ENCODE data around the gene GFER. TPM values are rescaled to one million over a fixed set of nuclear protein-coding genes. Genes with fewer than 3 reads are reported as not detected.
A peak's percentile ranks its signal among the peaks of the same experiment; 100 is the strongest.

GFER gene
- total and polyA plus RNA-seq, 2 experiments from 2014 or later: 16.4 to 31.0 TPM

- Histone ChIP-seq H3K4me3 (no peak overlapping the region), H3K27me3 (replicated peaks; ENCODE audit: insufficient read depth) (no peaks in the 10 kb centered on the region; the same call in 1 of the 2 replicates), H3K27ac (no peak overlapping the region), H3K79me2 (ENCODE audit: insufficient read depth) (no peaks in the 10 kb centered on the region), H3K9ac (no peak overlapping the region), H3K4me1 (ENCODE audit: insufficient read depth) (no peaks in the 10 kb centered on the region), H3K9me3 (ENCODE audit: low read depth) (no peaks in the 10 kb centered on the region), H4K20me1 (ENCODE audit: insufficient read depth) (no peaks in the 10 kb centered on the region), H3K36me3 (ENCODE audit: low read depth) (no peaks in the 10 kb centered on the region), H3K4me2 (ENCODE audit: unreplicated experiment) (peak overlapping the region; percentile 42), H3K9me2 (ENCODE audit: insufficient read depth) (no peaks in the 10 kb centered on the region), H2AFZ (no peak overlapping the region), H3F3A (ENCODE audit: insufficient read depth) (no peaks in the 10 kb centered on the region)
- WGBS, 2 experiments (ENCODE audit: low coverage in 1 of 2, low lambda C conversion rate in 2 of 2, missing lambda C conversion rate in 2 of 2): 4 to 10% methylated on average over 66 to 72 of the region's 96 CpGs
- TF ChIP-seq EZH2phosphoT487 (IDR thresholded peaks at IDR 0.05; ENCODE audit: insufficient read depth, low read depth) (no peak), EZH2 (IDR thresholded peaks at IDR 0.05; ENCODE audit: insufficient read depth, poor library complexity, severe bottlenecking) (no peak)
- in situ Hi-C loops (cut with MboI): loop anchor here (10.0 kb wide), 1 partner anchor 125 kb away; the partner anchor contains the start of gene RAB26
- DNase-seq: peak; percentile 38
Observed at GRCh38 chr16:2019921-2020831, 36.2 kb downstream of the GFER start.

GRCh38 chr16:2022723-2023091, 38.7 kb downstream of the GFER start:
- in situ Hi-C loops (cut with MboI): loop anchor here (10.0 kb wide), 1 partner anchor 122 kb away; the partner anchor contains the start of gene RAB26
- Histone ChIP-seq H3K9me2 (ENCODE audit: insufficient read depth) (no peaks in the 10 kb centered on the region), H3K36me3 (ENCODE audit: low read depth) (no peaks in the 10 kb centered on the region), H3K4me3 (peak overlapping the region; percentile 56), H2AFZ (peak overlapping the region; percentile 83), H4K20me1 (ENCODE audit: insufficient read depth) (no peaks in the 10 kb centered on the region), H3K9me3 (ENCODE audit: low read depth) (no peaks in the 10 kb centered on the region), H3K27me3 (replicated peaks; ENCODE audit: insufficient read depth) (no peaks in the 10 kb centered on the region; the same call in 1 of the 2 replicates), H3K79me2 (ENCODE audit: insufficient read depth) (no peaks in the 10 kb centered on the region), H3K4me2 (ENCODE audit: unreplicated experiment) (peak overlapping the region; percentile 73), H3K4me1 (ENCODE audit: insufficient read depth) (no peaks in the 10 kb centered on the region), H3F3A (ENCODE audit: insufficient read depth) (no peaks in the 10 kb centered on the region), H3K9ac (peak overlapping the region; percentile 48), H3K27ac (no peak overlapping the region)
- TF ChIP-seq EZH2 (IDR thresholded peaks at IDR 0.05; ENCODE audit: insufficient read depth, poor library complexity, severe bottlenecking) (no peak), EZH2phosphoT487 (IDR thresholded peaks at IDR 0.05; ENCODE audit: insufficient read depth, low read depth) (no peak)
- DNase-seq: no peak
- WGBS, 2 experiments (ENCODE audit: low coverage in 1 of 2, low lambda C conversion rate in 2 of 2, missing lambda C conversion rate in 2 of 2): 2 to 4% methylated on average over 12 to 14 of the region's 14 CpGs

DNA sequence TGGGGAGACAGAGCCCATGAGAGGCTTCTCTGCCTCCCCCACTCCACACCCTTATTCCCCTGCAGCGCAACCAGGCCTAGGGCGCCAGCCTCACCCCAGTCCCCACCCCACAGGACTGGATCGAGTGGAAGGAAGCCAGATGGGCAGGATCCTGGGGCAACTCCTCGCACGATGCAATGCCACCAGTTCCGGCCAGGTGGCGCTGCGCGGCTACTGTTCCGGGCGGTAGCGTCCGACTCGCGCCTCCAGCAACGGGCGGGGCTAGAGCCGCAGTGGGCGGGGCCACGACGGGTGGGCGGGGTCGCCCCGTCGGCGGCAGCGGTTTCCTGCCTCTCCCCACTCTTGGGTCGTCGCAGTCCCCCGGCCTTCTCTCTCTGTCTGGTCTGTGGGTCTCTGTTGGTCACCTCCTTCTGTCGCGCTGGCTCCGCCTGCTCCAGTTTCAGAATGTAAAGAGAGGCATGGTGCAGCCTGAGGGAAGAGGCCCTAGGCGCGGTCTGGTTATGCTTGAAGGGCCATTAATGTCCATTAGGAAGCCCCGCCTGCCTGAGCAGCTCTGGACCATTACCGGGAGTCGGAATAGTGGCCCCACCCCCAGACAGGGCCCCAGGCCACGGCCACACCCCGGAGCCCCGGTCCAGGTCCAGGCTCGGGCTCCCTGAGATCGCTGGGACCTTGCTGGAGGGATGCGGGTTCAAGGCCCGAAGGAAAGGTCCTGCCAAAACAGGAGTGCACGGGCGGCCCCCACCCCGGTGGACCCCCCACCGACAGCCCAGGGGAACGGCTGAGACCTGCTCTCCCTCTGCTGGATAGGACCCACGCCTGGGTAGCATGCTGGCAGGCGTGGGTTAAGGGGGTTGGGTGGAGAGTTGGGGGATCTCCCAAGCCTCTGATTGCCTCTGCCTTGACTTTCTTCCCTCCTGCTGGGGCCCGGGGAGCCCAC, 39.4 kb downstream of the GFER start:
- peak; percentile 92 for DNase-seq
- H3K27me3 ChIP-seq (replicated peaks; ENCODE audit: insufficient read depth): no peaks in the 10 kb centered on the region; the same call in 1 of the 2 replicates
- no peak overlapping the region for H3K27ac ChIP-seq
- no peaks in the 10 kb centered on the region for H3K4me1 ChIP-seq (ENCODE audit: insufficient read depth)
- H3K9ac ChIP-seq: peak overlapping the region; percentile 48
- no peaks in the 10 kb centered on the region for H3F3A ChIP-seq (ENCODE audit: insufficient read depth)
- H3K9me2 ChIP-seq (ENCODE audit: insufficient read depth): no peaks in the 10 kb centered on the region
- no peaks in the 10 kb centered on the region for H3K79me2 ChIP-seq (ENCODE audit: insufficient read depth)
- peak overlapping the region; percentile 73 for H3K4me2 ChIP-seq (ENCODE audit: unreplicated experiment)
- H3K4me3 ChIP-seq: peak overlapping the region; percentile 56
- no peaks in the 10 kb centered on the region for H3K36me3 ChIP-seq (ENCODE audit: low read depth)
- TF ChIP-seq EZH2phosphoT487 (IDR thresholded peaks at IDR 0.05; ENCODE audit: insufficient read depth, low read depth): no peak
- 14 to 15% methylated on average over 47 to 51 of the region's 53 CpGs for WGBS, 2 experiments (ENCODE audit: low coverage in 1 of 2, low lambda C conversion rate in 2 of 2, missing lambda C conversion rate in 2 of 2)
- no peaks in the 10 kb centered on the region for H4K20me1 ChIP-seq (ENCODE audit: insufficient read depth)
- in situ Hi-C loops (cut with MboI): loop anchor here (10.0 kb wide), 1 partner anchor 121 kb away; the partner anchor contains the start of gene RAB26
- H3K9me3 ChIP-seq (ENCODE audit: low read depth): no peaks in the 10 kb centered on the region
- peak overlapping the region; percentile 83 for H2AFZ ChIP-seq

DNA sequence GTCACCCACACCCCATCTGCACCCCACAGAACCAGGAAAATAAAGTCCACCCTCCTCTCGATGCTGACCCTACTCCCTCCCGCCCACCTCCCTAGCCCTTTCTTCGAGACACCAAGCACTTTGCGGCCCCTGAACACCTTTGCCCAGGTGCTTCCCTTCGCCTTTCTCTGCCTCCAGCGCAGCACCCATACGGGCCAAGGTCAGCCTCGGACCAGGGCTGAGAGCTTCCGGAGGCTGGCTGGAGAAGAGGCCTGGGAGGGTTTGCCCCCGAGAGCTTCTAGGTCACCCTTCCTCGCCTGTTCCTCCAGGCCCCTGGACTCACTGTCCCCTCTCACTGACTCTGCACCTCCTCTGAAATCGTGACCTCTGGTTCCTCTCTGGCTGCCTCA, 40.0 kb downstream of the GFER start:
- no peak overlapping the region for H3K4me2 ChIP-seq (ENCODE audit: unreplicated experiment)
- H3K36me3 ChIP-seq (ENCODE audit: low read depth): no peaks in the 10 kb centered on the region
- no peaks in the 10 kb centered on the region for H3F3A ChIP-seq (ENCODE audit: insufficient read depth)
- H3K27ac ChIP-seq: no peak overlapping the region
- WGBS, 2 experiments (ENCODE audit: low coverage in 1 of 2, low lambda C conversion rate in 2 of 2, missing lambda C conversion rate in 2 of 2): 94 to 99% methylated on average over 12 of the region's 12 CpGs
- no peaks in the 10 kb centered on the region for H3K79me2 ChIP-seq (ENCODE audit: insufficient read depth)
- TF ChIP-seq EZH2phosphoT487 (IDR thresholded peaks at IDR 0.05; ENCODE audit: insufficient read depth, low read depth) (no peak), EZH2 (IDR thresholded peaks at IDR 0.05; ENCODE audit: insufficient read depth, poor library complexity, severe bottlenecking) (no peak)
- H2AFZ ChIP-seq: no peak overlapping the region
- H3K9me2 ChIP-seq (ENCODE audit: insufficient read depth): no peaks in the 10 kb centered on the region
- no peak overlapping the region for H3K9ac ChIP-seq
- in situ Hi-C loops (cut with MboI): loop anchor here (10.0 kb wide), 1 partner anchor 121 kb away; the partner anchor contains the start of gene RAB26
- H3K9me3 ChIP-seq (ENCODE audit: low read depth): no peaks in the 10 kb centered on the region
- no peaks in the 10 kb centered on the region; the same call in 1 of the 2 replicates for H3K27me3 ChIP-seq (replicated peaks; ENCODE audit: insufficient read depth)
- no peak for DNase-seq
- H4K20me1 ChIP-seq (ENCODE audit: insufficient read depth): no peaks in the 10 kb centered on the region
- no peaks in the 10 kb centered on the region for H3K4me1 ChIP-seq (ENCODE audit: insufficient read depth)
- no peak overlapping the region for H3K4me3 ChIP-seq
